Endometrium (tissue), 2 donors: ENCODE data around the gene STXBP6.
A peak's percentile ranks its signal among the peaks of the same experiment; 100 is the strongest.
"Not testable (repeated sequence)": the region's sequence is repeated elsewhere in the genome, so short reads cannot be mapped to it uniquely, and the experiment has no call there.

Experiments
- FAIRE-seq: peaks from 2 replicates; lab custom pipeline; 2012; peaks lifted over from hg19 to GRCh38; lab: Jason Lieb, UNC
- donor health status: control.
- donor health status: control.

STXBP6 gene

DNA sequence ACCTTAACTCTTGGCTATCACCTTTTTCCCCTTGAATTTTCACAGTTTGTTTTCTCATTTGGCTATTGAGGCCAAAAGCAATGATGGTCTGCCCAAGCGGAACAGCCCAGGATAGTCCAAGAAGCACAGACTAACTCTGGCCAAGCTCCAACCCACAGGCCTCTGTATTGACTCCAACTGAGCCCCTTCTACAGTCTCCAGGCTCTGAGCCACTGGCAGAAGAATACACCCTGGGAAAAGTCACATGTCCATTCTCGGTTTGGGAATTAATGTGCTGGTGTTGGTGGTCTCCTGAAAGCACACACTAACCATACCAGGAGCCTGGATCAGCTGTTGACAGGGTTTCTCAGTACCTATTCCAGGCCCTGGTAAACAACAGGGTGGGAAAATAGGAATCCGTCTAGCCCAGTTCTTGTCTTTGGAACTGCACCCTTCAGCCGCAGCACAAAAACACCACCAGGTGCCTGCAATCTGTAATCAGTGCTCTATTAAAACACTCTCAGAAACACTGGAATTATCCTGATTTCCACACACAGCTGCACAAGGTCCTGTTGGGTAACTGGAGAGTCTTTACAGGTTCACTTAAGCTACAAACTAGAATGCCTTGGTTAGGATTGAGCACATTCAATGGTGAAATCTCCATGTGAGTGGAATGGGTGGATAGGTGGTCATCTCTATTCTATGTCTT is 63.6 kb downstream of the STXBP6 start:
- FAIRE-seq = no peak

DNA sequence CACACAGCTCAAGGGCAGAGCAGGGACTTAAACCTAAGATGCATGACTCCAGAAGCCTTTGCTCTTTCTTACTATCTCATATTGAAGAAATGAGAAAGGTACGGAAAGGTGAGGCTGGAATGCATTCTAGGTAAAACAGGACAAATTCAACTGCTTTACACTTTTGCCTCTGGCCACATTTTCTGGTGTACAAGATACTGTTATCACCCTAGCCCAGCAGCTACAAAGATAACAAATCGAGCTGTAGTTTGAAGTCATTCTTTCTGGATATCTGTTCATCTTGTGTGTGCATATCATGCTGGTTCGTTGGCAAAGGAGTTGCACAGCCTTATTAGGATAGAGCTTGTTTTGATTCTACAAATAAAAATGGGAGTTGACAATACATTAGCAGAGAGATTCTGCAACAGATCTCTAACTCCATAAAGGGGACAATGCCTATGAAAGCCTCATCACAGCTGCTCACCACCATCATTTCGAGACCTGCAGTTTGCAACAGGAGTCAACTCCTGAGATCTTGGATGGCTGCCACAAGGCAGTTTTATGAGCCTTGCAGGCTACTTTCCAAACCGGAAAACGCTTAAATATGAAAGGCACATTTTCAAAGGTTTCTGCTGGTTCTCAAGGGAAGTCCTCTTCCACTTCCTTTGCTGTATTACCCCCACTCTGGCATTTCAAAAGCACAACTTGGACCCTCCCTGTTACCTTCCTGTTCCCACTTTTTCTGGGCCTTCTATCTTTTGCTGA is 64.9 kb downstream of the STXBP6 start:
- no peak for FAIRE-seq

DNA sequence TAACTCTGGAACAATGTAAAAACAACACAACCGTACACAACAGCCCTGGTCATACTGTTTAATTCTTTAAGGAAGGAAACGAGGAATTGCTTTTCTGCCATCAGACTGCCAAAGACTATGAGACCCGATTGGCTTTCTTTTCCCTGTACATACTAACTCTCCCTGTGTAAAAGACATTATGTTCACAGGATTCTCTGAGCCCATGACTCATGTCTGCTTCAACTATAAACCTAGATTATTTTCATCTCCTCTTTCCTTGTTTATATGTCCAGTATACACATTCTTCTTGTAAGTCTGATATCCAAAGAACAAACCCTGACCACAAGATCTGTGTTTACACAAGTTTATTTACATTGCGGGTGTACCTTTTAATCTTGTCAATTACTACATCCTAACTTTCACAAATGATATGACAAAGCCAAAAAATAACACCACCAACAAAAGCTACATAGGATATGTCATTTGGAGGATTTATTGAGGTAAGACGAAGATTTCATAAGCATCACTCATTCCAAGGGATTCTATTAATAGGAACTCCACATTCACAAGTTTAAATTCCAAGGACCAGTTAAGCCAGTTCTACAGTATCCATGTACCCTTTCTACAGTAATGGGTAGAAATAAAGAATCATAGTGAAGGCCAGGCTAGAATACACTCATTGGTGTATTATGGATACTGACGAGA is 67.3 kb downstream of the STXBP6 start:
- no peak for FAIRE-seq

- no peak for FAIRE-seq
Observed at GRCh38 chr14:24979725-24980239, 70.2 kb downstream of the STXBP6 start.

- FAIRE-seq = no peak
Observed at GRCh38 chr14:24978862-24979724, 70.9 kb downstream of the STXBP6 start.

DNA sequence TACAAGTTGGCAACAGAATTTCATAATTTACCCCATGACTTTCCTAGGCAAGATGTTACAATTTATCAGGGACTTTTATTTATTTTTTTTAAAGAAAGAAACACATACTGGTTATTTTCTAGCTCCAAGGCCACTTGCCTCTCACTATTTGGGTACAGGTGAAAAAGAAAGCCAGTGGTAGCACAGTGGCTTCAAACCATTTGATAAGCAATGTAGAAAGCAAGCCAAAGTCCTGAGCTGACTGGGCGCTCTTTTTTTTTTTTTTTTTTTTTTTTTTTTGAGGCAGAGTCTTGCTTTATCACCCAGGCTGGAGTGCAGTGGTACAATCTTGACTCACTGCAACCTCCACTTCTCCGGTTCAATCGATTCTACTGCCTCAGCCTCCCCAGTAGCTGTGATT is 73.3 kb downstream of the STXBP6 start:
- FAIRE-seq = no peak

DNA sequence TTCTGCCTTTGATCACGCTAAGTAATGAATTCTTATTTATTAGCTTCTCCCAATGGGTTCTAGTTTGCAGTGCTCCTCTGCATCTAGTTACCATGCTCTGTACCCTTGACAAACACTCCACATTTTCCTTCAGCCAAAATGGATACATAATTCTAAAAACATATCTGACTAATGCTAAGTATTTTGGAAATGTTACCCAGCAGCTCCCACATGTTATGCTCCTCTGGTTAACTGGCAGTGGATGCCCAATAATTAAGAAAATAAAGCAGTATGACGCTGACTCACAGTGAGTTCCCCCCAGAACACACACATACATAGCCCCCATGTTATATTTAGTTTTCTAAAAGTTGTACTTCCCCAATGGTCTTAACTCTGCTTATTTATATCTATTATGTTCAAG is 74.6 kb downstream of the STXBP6 start:
- no peak for FAIRE-seq

DNA sequence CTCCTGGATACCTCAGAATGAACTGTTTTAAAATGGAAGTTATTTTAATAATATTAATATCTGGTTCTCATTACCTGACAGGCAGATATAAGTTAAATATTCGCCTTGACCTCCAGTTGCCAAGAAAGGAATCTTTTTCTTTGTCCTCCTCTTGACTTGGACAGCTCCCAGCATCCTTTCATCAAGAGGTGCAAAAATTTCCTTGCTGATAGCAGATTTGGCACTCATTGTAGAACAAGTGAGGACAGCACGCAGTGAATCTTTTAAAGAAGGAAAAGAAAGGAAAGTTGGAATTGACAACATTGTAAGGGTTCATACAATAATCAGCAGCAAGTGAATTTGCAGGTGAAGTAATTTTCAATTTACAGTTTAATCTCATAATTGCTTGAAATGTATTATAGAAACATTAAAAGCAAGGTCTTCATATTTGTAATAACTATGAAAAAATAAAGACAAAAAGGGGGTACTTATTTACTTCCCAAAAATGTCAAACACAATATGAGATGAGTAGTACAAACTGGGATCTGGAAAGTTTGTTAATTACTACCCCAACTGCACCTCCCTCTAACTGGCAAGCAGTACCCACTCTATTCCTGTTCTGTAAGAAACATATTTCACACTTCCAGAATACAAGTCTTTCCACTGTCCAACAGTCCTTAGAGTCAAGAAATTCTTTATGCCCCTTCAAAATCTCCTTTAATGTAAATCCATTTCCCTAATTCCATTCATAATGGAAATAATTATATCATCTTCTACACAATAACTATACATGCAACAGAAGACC is 75.2 kb downstream of the STXBP6 start:
- no peak for FAIRE-seq

- FAIRE-seq = no peak
Observed at GRCh38 chr14:24972844-24973243, 77.1 kb downstream of the STXBP6 start.

DNA sequence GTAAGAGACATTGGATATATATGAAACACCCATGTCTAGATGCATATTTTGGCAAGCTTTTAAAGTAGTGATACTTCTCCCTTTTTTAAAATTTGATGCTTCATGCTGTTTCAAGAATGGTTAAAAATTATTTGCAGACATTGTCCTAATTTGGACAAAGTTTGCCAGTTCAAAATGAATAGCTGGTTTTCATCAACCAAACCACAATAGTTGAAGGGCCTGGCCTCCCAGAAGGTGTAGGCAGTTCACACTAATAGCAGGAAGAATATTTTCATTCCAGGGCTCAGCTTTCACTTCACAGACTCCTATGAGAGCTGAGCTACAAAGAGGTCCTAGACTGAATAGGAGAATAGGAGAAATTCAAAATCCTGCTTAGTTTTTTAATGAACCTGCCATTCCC is 78.7 kb downstream of the STXBP6 start:
- no peak for FAIRE-seq

DNA sequence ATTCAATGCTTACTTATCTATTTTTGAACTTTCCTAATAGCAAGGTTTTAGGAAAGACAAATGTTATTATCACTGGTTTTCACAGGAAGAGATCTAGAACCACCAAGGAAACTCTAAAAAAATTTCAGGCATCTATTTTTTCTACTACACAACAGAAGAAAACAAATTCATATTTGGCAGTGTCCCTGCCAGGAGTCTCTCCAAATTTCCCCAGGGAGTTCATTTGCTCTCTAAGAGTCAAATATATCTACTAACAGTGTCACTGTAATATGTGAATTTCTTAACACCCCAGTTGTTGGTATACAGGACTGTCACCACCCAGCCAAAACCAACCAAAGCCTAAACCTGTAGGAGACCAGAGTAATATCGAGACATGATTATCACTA is 83.4 kb downstream of the STXBP6 start:
- no peak for FAIRE-seq

DNA sequence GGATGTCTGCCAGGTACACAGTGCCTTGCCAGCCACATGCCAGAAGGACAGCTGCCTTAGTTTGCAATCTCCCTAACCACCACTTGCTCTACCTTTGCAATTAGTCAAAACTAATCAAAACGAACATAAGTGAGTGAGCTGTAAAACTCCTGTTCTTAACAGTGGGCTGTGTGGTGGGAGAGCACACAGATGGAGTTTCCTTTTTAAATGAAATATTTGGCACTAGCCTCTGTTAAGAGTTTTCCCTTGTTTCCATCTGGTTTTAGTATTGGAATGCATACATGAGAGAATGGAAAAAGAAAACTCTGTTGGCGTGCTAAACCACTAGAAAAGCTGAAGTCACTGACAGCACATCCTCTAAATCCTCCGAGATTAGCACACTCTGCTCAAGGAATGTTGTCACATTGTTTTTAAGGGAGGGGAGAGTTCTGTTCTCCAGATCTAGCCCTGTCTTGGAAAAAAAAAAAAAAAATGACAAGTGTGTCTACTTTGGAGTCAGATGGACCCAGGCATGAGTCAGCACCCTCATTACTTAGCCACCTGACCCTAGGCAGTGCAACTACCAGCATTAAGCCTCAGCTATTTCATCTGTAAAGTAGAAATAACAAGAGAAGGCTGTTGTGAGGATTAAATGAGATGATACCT is 83.9 kb downstream of the STXBP6 start:
- peak; percentile 88 for FAIRE-seq

DNA sequence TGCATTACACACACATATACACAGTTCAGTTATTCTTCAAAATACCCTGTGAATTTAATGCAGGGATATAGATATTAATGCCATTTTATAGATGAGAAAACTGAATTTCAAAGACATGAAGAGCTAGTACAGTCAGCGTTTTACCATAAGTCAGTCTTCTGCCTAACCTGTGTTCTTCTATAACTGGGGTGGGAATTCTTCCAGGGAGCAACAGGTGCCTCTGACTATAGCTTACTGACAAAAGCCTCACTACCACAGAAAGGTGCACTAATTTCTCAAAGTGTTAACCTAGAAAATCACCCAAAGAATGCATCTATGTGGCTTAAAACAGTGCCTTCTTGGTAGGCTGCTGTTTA is 84.4 kb downstream of the STXBP6 start:
- FAIRE-seq = no peak

- no peak for FAIRE-seq
Observed at GRCh38 chr14:24964591-24964990, 85.4 kb downstream of the STXBP6 start.

DNA sequence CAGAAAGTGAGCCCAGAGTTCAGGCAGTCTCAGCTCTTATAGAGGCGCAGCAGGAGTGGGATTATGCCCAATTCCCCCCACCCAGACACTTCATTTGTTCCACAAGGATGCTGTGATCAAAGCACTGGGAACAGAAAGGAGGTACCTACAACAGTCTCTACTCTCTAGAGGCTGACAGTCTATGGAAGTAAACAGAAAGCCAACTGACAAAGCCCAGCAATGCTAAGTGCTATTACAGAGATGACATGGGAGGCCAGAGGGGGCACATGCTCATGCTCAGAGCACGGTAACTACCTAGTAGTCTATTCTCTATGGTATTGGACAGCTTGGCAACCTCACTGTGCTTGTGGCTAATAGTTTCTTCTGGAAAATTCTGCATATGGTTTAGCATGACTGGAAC is 85.9 kb downstream of the STXBP6 start:
- FAIRE-seq = no peak

- not testable (repeated sequence) for FAIRE-seq
Observed at GRCh38 chr14:24962118-24962517, 87.8 kb downstream of the STXBP6 start.

DNA sequence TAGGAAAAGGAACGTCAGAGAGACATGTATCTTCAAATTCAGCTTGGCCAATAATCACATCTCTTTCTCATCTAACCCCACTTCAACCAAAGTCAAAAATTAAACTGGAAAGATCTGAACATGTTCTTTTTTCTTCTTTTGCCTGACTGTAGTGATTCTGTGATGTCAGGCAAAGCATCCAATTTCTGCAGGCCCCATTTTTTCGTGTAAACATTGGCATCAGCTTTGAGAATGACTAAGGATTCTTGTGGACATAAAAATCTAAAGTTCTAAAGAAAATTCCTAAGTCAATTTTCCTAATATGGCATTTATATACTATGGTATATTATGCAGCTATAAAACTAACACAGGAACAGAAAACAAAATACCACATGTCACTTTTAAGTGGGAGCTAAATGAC is 89.1 kb downstream of the STXBP6 start:
- no peak for FAIRE-seq

GRCh38 chr14:24959791-24960331 is 90.1 kb downstream of the STXBP6 start:
- peak; percentile 4 for FAIRE-seq

DNA sequence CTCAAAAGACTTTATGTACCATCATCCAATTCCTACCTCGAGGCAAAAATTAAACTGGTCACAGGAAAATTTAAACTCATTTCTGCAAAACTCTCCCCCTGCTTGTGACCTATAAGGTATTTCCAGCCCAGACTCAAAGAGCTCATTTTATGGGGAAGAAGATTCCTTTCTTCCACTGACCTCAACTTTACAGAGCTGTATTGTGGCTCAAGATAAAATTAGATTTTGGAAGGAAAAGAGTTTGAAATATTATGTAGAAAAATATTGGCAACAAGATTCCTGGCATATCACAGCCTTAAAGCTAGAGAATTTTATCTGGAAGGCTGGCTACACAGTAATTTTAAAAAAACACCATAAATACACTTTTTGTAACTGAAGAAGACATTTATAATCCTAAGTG is 91.7 kb downstream of the STXBP6 start:
- FAIRE-seq = no peak

DNA sequence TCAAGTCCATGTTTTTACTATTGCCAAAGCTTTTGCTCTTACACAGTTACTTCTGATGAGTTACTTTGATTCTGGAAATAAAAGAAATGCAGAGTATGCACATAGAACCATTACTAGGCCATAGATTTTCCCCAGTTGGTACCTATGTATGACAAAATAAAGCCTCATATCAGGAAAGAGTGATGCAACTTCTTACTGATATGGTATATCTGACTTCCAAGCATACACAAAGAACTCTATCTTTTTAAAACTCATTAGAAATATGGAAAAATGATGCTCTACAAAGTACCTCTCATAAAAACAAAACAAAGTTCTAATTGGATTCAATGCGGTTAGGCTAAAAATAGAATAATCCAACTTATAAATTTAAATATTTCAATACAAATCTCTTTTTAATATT is 92.1 kb downstream of the STXBP6 start:
- no peak for FAIRE-seq

GRCh38 chr14:24956104-24956503 is 93.8 kb downstream of the STXBP6 start:
- no peak for FAIRE-seq
